CD4-positive, CD25-positive, alpha-beta regulatory T cell (primary cell): ENCODE measurements around the gene MEGF8. TPM values are rescaled to one million over a fixed set of nuclear protein-coding genes. Genes with fewer than 3 reads are reported as not detected.

Experiments
- ATAC-seq, 2 donors: fragments of 150-1000 bp; cut with Tn5 transposase; one replicate each; pipeline ENCODE4 v1.10.0; 2021; ENCODE audit warnings: low read depth in 2 of 2, moderate number of reproducible peaks in 2 of 2, moderate library complexity in 1 of 2
- DNase-seq, 3 donors: peaks; one replicate each; pipeline versions ENCODE4 v3.0.0 to v3.0.0-alpha.2; 2012 to 2022; ENCODE audit warnings: mixed read lengths in 1 of 3
- H3K27ac ChIP-seq: one replicate; pipeline ENCODE4 v1.7.0; 2013; ENCODE audit warnings: mild to moderate bottlenecking, low read length; ENCODE audit not compliant: insufficient read depth, poor library complexity, severe bottlenecking
- H3K27me3 ChIP-seq: one replicate; pipeline ENCODE4 v1.7.0; 2013; ENCODE audit warnings: low read length; ENCODE audit not compliant: control insufficient read depth, insufficient read depth
- H3K36me3 ChIP-seq: one replicate; pipeline ENCODE4 v1.7.0; 2013; ENCODE audit warnings: mild to moderate bottlenecking, low read length, moderate library complexity; ENCODE audit not compliant: control insufficient read depth, insufficient read depth
- H3K4me1 ChIP-seq: 2 replicates; pipeline ENCODE4 v1.7.0; 2013; ENCODE audit warnings: mild to moderate bottlenecking, low read length; ENCODE audit not compliant: insufficient read depth, control insufficient read depth, poor library complexity, severe bottlenecking
- H3K4me3 ChIP-seq: one replicate; pipeline ENCODE4 v1.7.0; 2013; ENCODE audit warnings: low read depth, mild to moderate bottlenecking, low read length, moderate library complexity
- H3K9me3 ChIP-seq, 2 experiments: 1 replicate in 1 of 2; 2 replicates in 1 of 2; pipeline ENCODE4 v1.7.0; 2013; ENCODE audit warnings: low read length in 2 of 2, mild to moderate bottlenecking in 1 of 2, moderate library complexity in 1 of 2; ENCODE audit not compliant: control insufficient read depth in 2 of 2
- H3K27ac Mint-ChIP-seq, 3 donors: one replicate each; pipeline ENCODE4 v1.8.0; 2020 to 2022; ENCODE audit warnings: mild to moderate bottlenecking in 3 of 3, mixed read lengths in 3 of 3, moderate library complexity in 2 of 3
- H3K27me3 Mint-ChIP-seq: one replicate; pipeline ENCODE4 v1.8.0; 2022; ENCODE audit warnings: mild to moderate bottlenecking, mixed read lengths
- H3K36me3 Mint-ChIP-seq: one replicate; pipeline ENCODE4 v1.8.0; 2020; ENCODE audit warnings: mixed read lengths
- H3K4me1 Mint-ChIP-seq, 4 donors: one replicate each; pipeline ENCODE4 v1.8.0; 2020 to 2022; ENCODE audit warnings: mixed read lengths in 4 of 4, mild to moderate bottlenecking in 1 of 4
- H3K4me3 Mint-ChIP-seq, 4 donors: one replicate each; pipeline ENCODE4 v1.8.0; 2020 to 2022; ENCODE audit warnings: mild to moderate bottlenecking in 4 of 4, mixed read lengths in 4 of 4, moderate library complexity in 3 of 4
- H3K9me3 Mint-ChIP-seq, 7 donors: one replicate each; pipeline ENCODE4 v1.8.0; 2020 to 2022; ENCODE audit warnings: mixed read lengths in 7 of 7, mild to moderate bottlenecking in 3 of 7, moderate library complexity in 2 of 7
- polyA plus RNA-seq, 4 donors: library from polyadenylated mRNA; unstranded; fragments of 300-500 nt; fragmentation: Illumina TruSeq; gene quantifications; one replicate each; pipeline ENCODE4 v1.2.3, GENCODE V29; 2021
- total RNA-seq: library from RNA; stranded (reverse); gene quantifications from one replicate; pipeline ENCODE4 v1.2.3, GENCODE V29; 2022

MEGF8 gene
- total and polyA plus RNA-seq, 5 donors from 2014 or later, result 0.18 to 6.5 (median 0.22) TPM

GRCh38 chr19:42292963-42293362 is 32.5 kb upstream of the MEGF8 start:
- H3K4me3 ChIP-seq, result no peak overlapping the region
- no peaks in the 10 kb centered on the region for H3K27me3 Mint-ChIP-seq
- no peaks in the 10 kb centered on the region for H3K9me3 ChIP-seq
- H3K4me3 Mint-ChIP-seq, result no peak overlapping the region
- H3K4me1 Mint-ChIP-seq, result peaks cover 0 to 20% (median 9%) of the 10 kb centered on the region in 4 donors
- no peaks in the 10 kb centered on the region for H3K27me3 ChIP-seq
- H3K27ac Mint-ChIP-seq, result no peak overlapping the region
- H3K9me3 Mint-ChIP-seq, result no peaks in the 10 kb centered on the region
- H3K36me3 Mint-ChIP-seq, result peaks cover 5% of the 10 kb centered on the region
- H3K4me1 ChIP-seq, result peaks cover 3% of the 10 kb centered on the region
- ATAC-seq (no peak), DNase-seq (no peak)
- H3K36me3 ChIP-seq, result peaks cover 47% of the 10 kb centered on the region
- H3K27ac ChIP-seq, result no peak overlapping the region

GRCh38 chr19:42293540-42293939 is 31.9 kb upstream of the MEGF8 start:
- Mint-ChIP-seq H3K9me3 (no peaks in the 10 kb centered on the region), H3K27me3 (no peaks in the 10 kb centered on the region), H3K36me3 (peaks cover 5% of the 10 kb centered on the region), H3K27ac (no peak overlapping the region), H3K4me3 (peak overlapping the region in 1 of 4 donors; percentile 21), H3K4me1 (peaks cover 0 to 20% (median 9%) of the 10 kb centered on the region in 4 donors)
- Histone ChIP-seq H3K36me3 (peaks cover 41% of the 10 kb centered on the region), H3K27ac (no peak overlapping the region), H3K4me1 (peaks cover 3% of the 10 kb centered on the region), H3K9me3 (no peaks in the 10 kb centered on the region), H3K4me3 (no peak overlapping the region), H3K27me3 (no peaks in the 10 kb centered on the region)
- DNase-seq, result no peak
- no peak for ATAC-seq

- H3K9me3 Mint-ChIP-seq, result no peaks in the 10 kb centered on the region
- Histone ChIP-seq H3K27me3 (no peaks in the 10 kb centered on the region), H3K9me3 (no peaks in the 10 kb centered on the region), H3K4me1 (peaks cover 3% of the 10 kb centered on the region), H3K27ac (no peak overlapping the region), H3K4me3 (no peak overlapping the region), H3K36me3 (peaks cover 37% of the 10 kb centered on the region)
- H3K27me3 Mint-ChIP-seq, result no peaks in the 10 kb centered on the region
- H3K27ac Mint-ChIP-seq, result no peak overlapping the region
- H3K36me3 Mint-ChIP-seq, result peaks cover 5% of the 10 kb centered on the region
- peak overlapping the region in 2 of 4 donors; percentile 21 to 58 for H3K4me3 Mint-ChIP-seq
- ATAC-seq, result no peak
- DNase-seq, result no peak
- H3K4me1 Mint-ChIP-seq, result peaks cover 0 to 20% (median 9%) of the 10 kb centered on the region in 4 donors
Observed at GRCh38 chr19:42293948-42294347, 31.5 kb upstream of the MEGF8 start.

- Histone ChIP-seq H3K9me3 (no peaks in the 10 kb centered on the region), H3K4me1 (peaks cover 3% of the 10 kb centered on the region), H3K27me3 (no peaks in the 10 kb centered on the region), H3K27ac (no peak overlapping the region), H3K4me3 (no peak overlapping the region), H3K36me3 (peaks cover 31% of the 10 kb centered on the region)
- no peaks in the 10 kb centered on the region for H3K9me3 Mint-ChIP-seq
- no peak for ATAC-seq
- no peaks in the 10 kb centered on the region for H3K27me3 Mint-ChIP-seq
- H3K36me3 Mint-ChIP-seq, result peaks cover 5% of the 10 kb centered on the region
- H3K27ac Mint-ChIP-seq, result no peak overlapping the region
- peaks cover 0 to 20% (median 9%) of the 10 kb centered on the region in 4 donors for H3K4me1 Mint-ChIP-seq
- DNase-seq, result no peak
- peak overlapping the region in 1 of 4 donors; percentile 58 for H3K4me3 Mint-ChIP-seq
Observed at GRCh38 chr19:42294471-42295137, 30.8 kb upstream of the MEGF8 start.

- ATAC-seq (no peak), DNase-seq (no peak)
- no peaks in the 10 kb centered on the region for H3K9me3 Mint-ChIP-seq
- no peak overlapping the region for H3K27ac ChIP-seq
- peaks cover 0 to 25% (median 9%) of the 10 kb centered on the region in 4 donors for H3K4me1 Mint-ChIP-seq
- H3K27me3 ChIP-seq, result no peaks in the 10 kb centered on the region
- no peak overlapping the region for H3K4me3 ChIP-seq
- peak overlapping the region in 2 of 4 donors; percentile 21 to 84 for H3K4me3 Mint-ChIP-seq
- H3K4me1 ChIP-seq, result peaks cover 3% of the 10 kb centered on the region
- H3K27ac Mint-ChIP-seq, result no peak overlapping the region
- H3K27me3 Mint-ChIP-seq, result no peaks in the 10 kb centered on the region
- peaks cover 5% of the 10 kb centered on the region for H3K36me3 Mint-ChIP-seq
- peaks cover 25% of the 10 kb centered on the region for H3K36me3 ChIP-seq
- no peaks in the 10 kb centered on the region for H3K9me3 ChIP-seq
Observed at GRCh38 chr19:42295342-42295741, 30.1 kb upstream of the MEGF8 start.

- H3K27ac ChIP-seq, result no peak overlapping the region
- H3K4me3 ChIP-seq, result no peak overlapping the region
- H3K36me3 ChIP-seq, result peaks cover 23% of the 10 kb centered on the region
- peaks cover 0 to 30% (median 10%) of the 10 kb centered on the region in 4 donors for H3K4me1 Mint-ChIP-seq
- ATAC-seq, result peak; percentile 84 to 86
- peaks cover 3% of the 10 kb centered on the region for H3K4me1 ChIP-seq
- no peaks in the 10 kb centered on the region for H3K9me3 ChIP-seq
- H3K36me3 Mint-ChIP-seq, result peaks cover 5% of the 10 kb centered on the region
- H3K9me3 Mint-ChIP-seq, result no peaks in the 10 kb centered on the region
- H3K4me3 Mint-ChIP-seq, result peak overlapping the region in 1 of 4 donors; percentile 84
- DNase-seq, result peak; percentile 78 to 85 (median 81)
- no peaks in the 10 kb centered on the region for H3K27me3 Mint-ChIP-seq
- no peaks in the 10 kb centered on the region for H3K27me3 ChIP-seq
- H3K27ac Mint-ChIP-seq, result peak overlapping the region in 2 of 3 donors; percentile 20 to 78
Observed at GRCh38 chr19:42295831-42296525, 29.5 kb upstream of the MEGF8 start.

- Histone ChIP-seq H3K36me3 (peaks cover 18% of the 10 kb centered on the region), H3K9me3 (no peaks in the 10 kb centered on the region), H3K4me3 (no peak overlapping the region), H3K27ac (no peak overlapping the region), H3K4me1 (peaks cover 12% of the 10 kb centered on the region), H3K27me3 (no peaks in the 10 kb centered on the region)
- H3K27ac Mint-ChIP-seq, result peak overlapping the region in 1 of 3 donors; percentile 93
- peaks cover 0 to 31% (median 10%) of the 10 kb centered on the region in 4 donors for H3K4me1 Mint-ChIP-seq
- ATAC-seq, result no peak
- H3K9me3 Mint-ChIP-seq, result no peaks in the 10 kb centered on the region
- peak overlapping the region in 2 of 4 donors; percentile 13 to 58 for H3K4me3 Mint-ChIP-seq
- H3K27me3 Mint-ChIP-seq, result no peaks in the 10 kb centered on the region
- DNase-seq, result no peak
- no peaks in the 10 kb centered on the region for H3K36me3 Mint-ChIP-seq
Observed at GRCh38 chr19:42297039-42297438, 28.4 kb upstream of the MEGF8 start.
